Endothelial cell of umbilical vein (primary cell): Measurements from ENCODE around the gene LUC7L. TPM values are rescaled to one million over a fixed set of nuclear protein-coding genes. Genes with fewer than 3 reads are reported as not detected.
A peak's percentile ranks its signal among the peaks of the same experiment; 100 is the strongest.

ENCODE experiments used
- BruUV-seq: library from RNA; stranded (reverse); fragments of 400-500 nt; replicated peaks from 2 replicates; lab custom pipeline; 2021; lab: Mats Ljungman, UMichigan
- CTCF ChIA-PET: fragments of 300-600, 350-600 bp; sonication (Branson Sonifier 250); formaldehyde crosslinking; loops from one replicate; lab custom pipeline; 2021; ENCODE audit warnings: antibody characterized with exemption, inconsistent platforms; lab: Charles Lee
- POLR2A ChIA-PET: fragments of 300-600, 350-600 bp; sonication (Branson Sonifier 250); formaldehyde crosslinking; loops from one replicate; lab custom pipeline; 2021; ENCODE audit warnings: antibody characterized with exemption, inconsistent platforms; lab: Charles Lee
- DNase-seq: peaks from one replicate; pipeline ENCODE4 v3.0.0-alpha.2; 2011; ENCODE audit warnings: low read depth, low spot score
- FAIRE-seq: peaks from 2 replicates; lab custom pipeline; 2011; peaks lifted over from hg19 to GRCh38; lab: Jason Lieb, UNC
- H2AFZ ChIP-seq: 2 replicates; pipeline ENCODE4 v1.6.0; 2012; ENCODE audit warnings: low read depth, low read length, control low read depth, inconsistent platforms
- H3K27ac ChIP-seq: 2 replicates; pipeline ENCODE4 v1.5.1; 2011; ENCODE audit warnings: low read depth, mild to moderate bottlenecking, control low read depth, low read length, moderate library complexity; ENCODE audit not compliant: insufficient read depth
- H3K27me3 ChIP-seq, 2 experiments: 2 replicates each; pipeline versions ENCODE4 v1.6.0 to v1.6.1; 2011; ENCODE audit warnings: low read length in 2 of 2, mixed read lengths in 1 of 2; ENCODE audit not compliant: control insufficient read depth in 2 of 2, insufficient read depth in 2 of 2
- H3K36me3 ChIP-seq, 2 experiments: 2 replicates in 1 of 2; 3 replicates in 1 of 2; pipeline ENCODE4 v1.5.1; 2011; ENCODE audit warnings: low read length in 2 of 2, mild to moderate bottlenecking in 1 of 2, moderate library complexity in 1 of 2; ENCODE audit not compliant: control insufficient read depth in 2 of 2, insufficient read depth in 2 of 2; ENCODE audit errors: extremely low read depth in 1 of 2
- H3K4me1 ChIP-seq: 3 replicates; pipeline ENCODE4 v1.5.1; 2011; ENCODE audit warnings: mild to moderate bottlenecking, low read length; ENCODE audit not compliant: control insufficient read depth, insufficient read depth; ENCODE audit errors: extremely low read depth
- H3K4me2 ChIP-seq: 2 replicates; pipeline ENCODE4 v1.6.1; 2011; ENCODE audit warnings: low read length, control low read depth, mixed read lengths; ENCODE audit not compliant: insufficient read depth
- H3K4me3 ChIP-seq, 3 experiments: fragments of 200-600 bp in 1 of 3; sonication (generic), shearing (Covaris generic) in 1 of 3; replicated peaks in 1 of 3; 2 replicates each; pipeline ENCODE4 v1.5.1; 2011 to 2016; ENCODE audit warnings: control low read depth in 3 of 3, low read length in 3 of 3, mild to moderate bottlenecking in 2 of 3, inconsistent platforms in 1 of 3, low read depth in 1 of 3, moderate library complexity in 1 of 3; ENCODE audit not compliant: insufficient read depth in 1 of 3
- H3K79me2 ChIP-seq: 2 replicates; pipeline ENCODE4 v1.6.0; 2012; ENCODE audit warnings: low read length, inconsistent platforms; ENCODE audit not compliant: control insufficient read depth, insufficient read depth
- H3K9ac ChIP-seq: replicated peaks from 2 replicates; pipeline ENCODE3; 2011; ENCODE audit warnings: low read length, control low read depth; ENCODE audit not compliant: insufficient read depth; ENCODE audit errors: extremely low read depth
- H3K9me1 ChIP-seq: replicated peaks from 3 replicates; pipeline ENCODE4 v1.6.0; 2011; ENCODE audit warnings: mild to moderate bottlenecking, low read length; ENCODE audit not compliant: control insufficient read depth, insufficient read depth; ENCODE audit errors: extremely low read depth
- H3K9me3 ChIP-seq: replicated peaks from 2 replicates; pipeline ENCODE4 v1.5.1; 2012; ENCODE audit warnings: low read length, inconsistent platforms; ENCODE audit not compliant: control insufficient read depth, insufficient read depth
- H4K20me1 ChIP-seq: replicated peaks from 2 replicates; pipeline ENCODE3; 2011; ENCODE audit warnings: mild to moderate bottlenecking, low read length; ENCODE audit not compliant: control insufficient read depth, insufficient read depth; ENCODE audit errors: extremely low read depth
- CTCF ChIP-seq, 2 donors: IDR thresholded peaks; 1 replicate in 1 of 2; 2 replicates in 1 of 2; pipeline ENCODE4 v1.5.1; 2011; ENCODE audit warnings: low read length in 2 of 2, mild to moderate bottlenecking in 2 of 2, moderate library complexity in 2 of 2, control low read depth in 1 of 2, inconsistent platforms in 1 of 2, low read depth in 1 of 2; ENCODE audit not compliant: insufficient read depth in 1 of 2; ENCODE audit errors: extremely low read depth in 1 of 2
- EZH2 ChIP-seq: IDR thresholded peaks from 2 replicates; pipeline ENCODE4 v1.6.1; 2012; ENCODE audit warnings: borderline replicate concordance, low read depth, mild to moderate bottlenecking, moderate library complexity, low read length, inconsistent platforms; ENCODE audit not compliant: severe bottlenecking
- FOS ChIP-seq: IDR thresholded peaks from 2 replicates; pipeline ENCODE4 v1.6.1; 2011; ENCODE audit warnings: mild to moderate bottlenecking, low read length, moderate library complexity, borderline replicate concordance; ENCODE audit not compliant: insufficient read depth
- GATA2 ChIP-seq: IDR thresholded peaks from 2 replicates; pipeline ENCODE4 v1.7.0; 2011; ENCODE audit warnings: low read depth, mild to moderate bottlenecking, moderate library complexity, mixed read lengths, low read length; ENCODE audit not compliant: insufficient read length, insufficient read depth
- JUN ChIP-seq: IDR thresholded peaks from 2 replicates; pipeline ENCODE4 v1.6.1; 2011; ENCODE audit warnings: borderline replicate concordance, low read depth; ENCODE audit not compliant: insufficient read length, insufficient read depth
- MAX ChIP-seq: IDR thresholded peaks from 2 replicates; pipeline ENCODE4 v1.6.1; 2011; ENCODE audit not compliant: insufficient read depth, insufficient read length
- MYC ChIP-seq: IDR thresholded peaks from one replicate; pipeline ENCODE4 v1.6.1; 2011; ENCODE audit warnings: mild to moderate bottlenecking, low read depth, low read length
- POLR2A ChIP-seq: IDR thresholded peaks from 2 replicates; pipeline ENCODE4 v1.6.1; 2012; ENCODE audit warnings: low read depth, mild to moderate bottlenecking, control low read depth, low read length
- POLR2AphosphoS5 ChIP-seq: IDR thresholded peaks from 2 replicates; pipeline ENCODE4 v1.6.1; 2012; ENCODE audit warnings: low read depth, mild to moderate bottlenecking, control low read depth, low read length, moderate library complexity; ENCODE audit not compliant: insufficient read depth
- dilution Hi-C: fragments of 300-500 bp; cut with MboI; formaldehyde crosslinking; loops from one replicate; pipeline ENCODE4 v1.15.0; 2019; ENCODE audit warnings: low sequenced_read_pairs; ENCODE audit not compliant: extremely low pct_ligation_motif_present
- intact Hi-C: fragments of 100-400 bp; cut with micrococcal nuclease; formaldehyde crosslinking; loops from one replicate; pipeline ENCODE4 v1.10.0; 2022
- polyA plus RNA-seq, 4 experiments: library from polyadenylated mRNA; depleted of rRNA in 3 of 4; stranded (reverse) in 3 of 4; unstranded in 1 of 4; fragments of >200 nt; gene quantifications; 2 replicates each; pipeline versions ENCODE4 v1.2.1 to v1.2.3, GENCODE V29; 2011 to 2012; ENCODE audit warnings: missing spikeins in 1 of 4
- total RNA-seq: library from RNA; stranded (reverse); gene quantifications from 2 replicates; pipeline ENCODE4 v1.2.3, GENCODE V29; 2021

The LUC7L gene
- total and polyA plus RNA-seq, 2 donors (not counting 3 experiments of a cell fraction or from before 2014, with no cell fraction given): 75.4 to 94.7 TPM

- Histone ChIP-seq H3K4me3 (no peak overlapping the region), H4K20me1 (no peaks in the 10 kb centered on the region), H2AFZ (peak overlapping the region; percentile 98), H3K36me3 (no peaks in the 10 kb centered on the region), H3K27ac (no peak overlapping the region), H3K9me1 (no peaks in the 10 kb centered on the region), H3K27me3 (peaks cover 6 to 12% of the 10 kb centered on the region in 2 experiments), H3K79me2 (no peaks in the 10 kb centered on the region), H3K9ac (no peak overlapping the region), H3K4me2 (peak overlapping the region; percentile 88), H3K9me3 (no peaks in the 10 kb centered on the region), H3K4me1 (peaks cover 9% of the 10 kb centered on the region)
- ChIA-PET POLR2A (no interaction called here), CTCF (interaction anchor here (1.3 to 1.5 kb wide), 2 partner anchors 25 to 58 kb away, joined by 4 read pairs; partner anchors contain the start of gene HBQ1)
- dilution Hi-C loops (no loop called here), intact Hi-C loops (no loop called here)
- TF ChIP-seq CTCF (IDR thresholded peaks at IDR 0.05; ENCODE audit: extremely low read depth in 1 of 2, insufficient read depth in 1 of 2, low read depth in 1 of 2, low read length in 2 of 2): no peak
- no peak for TF ChIP-seq POLR2A
- TF ChIP-seq FOS: no peak
- no peak for TF ChIP-seq MAX
- no peak for TF ChIP-seq POLR2AphosphoS5
- TF ChIP-seq MYC: no peak
- no peak for TF ChIP-seq GATA2
- no peak for TF ChIP-seq JUN
- no peak for TF ChIP-seq EZH2
- FAIRE-seq: no peak
- no TSS peak for BruUV-seq
- DNase-seq: no peak
Observed at GRCh38 chr16:155031-155398, 74.2 kb downstream of the LUC7L start.
